Left lung (tissue), 10 donors: ENCODE results near the gene FYB1. TPM values are rescaled to one million over a fixed set of nuclear protein-coding genes. Genes with fewer than 3 reads are reported as not detected.

Source experiments
- ATAC-seq: fragments of 200-7000 bp; cut with Tn5 transposase; one replicate; pipeline ENCODE4 v1.9.1; 2020; ENCODE audit warnings: moderate library complexity
- DNase-seq, 4 donors: peaks; one replicate each; pipeline ENCODE4 v3.0.0-alpha.2; 2013 to 2020
- H3K27ac ChIP-seq, 2 donors: fragments of 200-600 bp; sonication (generic) in 1 of 2; one replicate each; pipeline versions ENCODE4 v1.5.0 to v1.8.0; 2020 to 2021
- H3K27me3 ChIP-seq, 2 donors: fragments of 200-600 bp; sonication (generic) in 1 of 2; one replicate each; pipeline versions ENCODE4 v1.5.0 to v1.8.0; 2020 to 2021
- H3K36me3 ChIP-seq, 2 donors: fragments of 200-600 bp; sonication (generic) in 1 of 2; one replicate each; pipeline versions ENCODE4 v1.5.0 to v1.8.0; 2020 to 2021
- H3K4me1 ChIP-seq, 2 donors: fragments of 200-600 bp; one replicate each; pipeline ENCODE4 v1.8.0; 2021
- H3K4me3 ChIP-seq, 2 donors: fragments of 200-600 bp; sonication (generic) in 1 of 2; one replicate each; pipeline versions ENCODE4 v1.5.0 to v1.8.0; 2020 to 2021; ENCODE audit warnings: mild to moderate bottlenecking in 1 of 2
- H3K9me3 ChIP-seq, 2 donors: fragments of 200-600 bp; sonication (generic) in 1 of 2; one replicate each; pipeline versions ENCODE4 v1.5.0 to v1.8.0; 2020 to 2021
- intact Hi-C, 2 donors: fragments of 100-400 bp; cut with DNase I; formaldehyde crosslinking; loops; one replicate each; pipeline versions ENCODE4 v1.11.2 to v1.14.2; 2022
- polyA plus RNA-seq, 6 donors: library from polyadenylated mRNA; unstranded; fragments of 120-200 nt; gene quantifications; one replicate each; pipeline ENCODE4 v1.2.1, GENCODE V29; 2013; ENCODE audit not compliant: insufficient read length in 6 of 6
- total RNA-seq, 2 donors: library from RNA; stranded (reverse); fragmentation: NEBNext Ultra II Directional; extraction: Animal tissue kit (Norgen Biotek cat#: 25700); gene quantifications; one replicate each; pipeline ENCODE4 v1.2.1, GENCODE V29; 2021
- TF ChIP-seq, protein P1 (sequence below), 2 donors: fragments of 200-600 bp; sonication (generic) in 1 of 2; IDR thresholded peaks; one replicate each; pipeline versions ENCODE4 v1.5.0 to v1.8.0; 2021; ENCODE audit warnings: antibody characterized with exemption in 2 of 2
- donor health status: DM: no; HTN: yes; CAD: no.
- donor health status: DM: no; HTN: no; CAD: no.

Gene FYB1
- total and polyA plus RNA-seq, 8 donors = 3.4 to 93.7 (median 4.4) TPM

DNA sequence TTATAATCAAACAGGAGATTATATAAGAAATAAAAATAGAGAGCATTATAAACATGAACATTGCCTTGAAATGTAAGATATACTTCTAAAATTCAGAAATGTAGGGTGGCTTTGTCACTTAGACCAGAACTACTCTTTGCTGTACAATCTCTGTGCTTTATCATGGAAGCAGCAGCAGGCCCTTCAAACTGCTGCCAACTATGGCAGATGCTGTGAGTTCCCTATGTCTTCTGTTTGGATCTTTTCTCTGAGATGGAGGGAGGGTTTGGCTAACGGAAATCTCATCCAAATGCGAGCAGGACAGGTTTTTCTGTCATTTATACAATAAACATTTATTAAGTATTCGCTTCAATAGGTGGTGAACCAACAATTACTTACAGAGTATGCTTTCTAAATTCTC, 110.4 kb downstream of the FYB1 start:
- no peaks in the 10 kb centered on the region for H3K27me3 ChIP-seq
- H3K27ac ChIP-seq = no peak overlapping the region
- ATAC-seq = no peak
- no peak for DNase-seq
- no peak overlapping the region for H3K4me3 ChIP-seq
- peaks cover 0 to 81% of the 10 kb centered on the region in 2 donors for H3K36me3 ChIP-seq
- TF ChIP-seq, protein P1, sequence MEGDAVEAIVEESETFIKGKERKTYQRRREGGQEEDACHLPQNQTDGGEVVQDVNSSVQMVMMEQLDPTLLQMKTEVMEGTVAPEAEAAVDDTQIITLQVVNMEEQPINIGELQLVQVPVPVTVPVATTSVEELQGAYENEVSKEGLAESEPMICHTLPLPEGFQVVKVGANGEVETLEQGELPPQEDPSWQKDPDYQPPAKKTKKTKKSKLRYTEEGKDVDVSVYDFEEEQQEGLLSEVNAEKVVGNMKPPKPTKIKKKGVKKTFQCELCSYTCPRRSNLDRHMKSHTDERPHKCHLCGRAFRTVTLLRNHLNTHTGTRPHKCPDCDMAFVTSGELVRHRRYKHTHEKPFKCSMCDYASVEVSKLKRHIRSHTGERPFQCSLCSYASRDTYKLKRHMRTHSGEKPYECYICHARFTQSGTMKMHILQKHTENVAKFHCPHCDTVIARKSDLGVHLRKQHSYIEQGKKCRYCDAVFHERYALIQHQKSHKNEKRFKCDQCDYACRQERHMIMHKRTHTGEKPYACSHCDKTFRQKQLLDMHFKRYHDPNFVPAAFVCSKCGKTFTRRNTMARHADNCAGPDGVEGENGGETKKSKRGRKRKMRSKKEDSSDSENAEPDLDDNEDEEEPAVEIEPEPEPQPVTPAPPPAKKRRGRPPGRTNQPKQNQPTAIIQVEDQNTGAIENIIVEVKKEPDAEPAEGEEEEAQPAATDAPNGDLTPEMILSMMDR (IDR thresholded peaks at IDR 0.05) = no peak
- no peaks in the 10 kb centered on the region for H3K4me1 ChIP-seq
- no peaks in the 10 kb centered on the region for H3K9me3 ChIP-seq
- intact Hi-C loops = no loop called here

DNA sequence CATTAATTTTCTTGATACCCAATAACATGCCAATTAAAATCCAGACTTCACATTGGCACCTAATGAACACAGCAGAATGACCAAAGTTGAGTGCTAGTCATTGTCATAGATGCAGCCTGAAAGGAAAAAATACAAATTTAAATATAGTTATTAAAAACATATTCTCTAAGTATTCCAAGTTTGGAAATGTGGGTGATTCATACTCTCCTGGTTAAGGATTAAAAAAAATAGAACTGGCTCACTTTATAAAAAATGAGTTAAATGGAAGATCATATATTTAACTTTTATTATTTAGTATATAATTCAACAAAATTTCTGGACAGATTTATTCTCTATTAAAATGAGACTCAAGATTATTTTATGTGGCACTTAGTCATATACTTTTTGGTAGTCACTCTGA, 112.0 kb downstream of the FYB1 start:
- Histone ChIP-seq H3K27ac (no peak overlapping the region), H3K27me3 (no peaks in the 10 kb centered on the region), H3K4me1 (no peaks in the 10 kb centered on the region), H3K36me3 (peaks cover 0 to 81% of the 10 kb centered on the region in 2 donors), H3K9me3 (no peaks in the 10 kb centered on the region), H3K4me3 (no peak overlapping the region)
- TF ChIP-seq, protein P1 (IDR thresholded peaks at IDR 0.05) = no peak
- intact Hi-C loops = no loop called here
- DNase-seq (no peak), ATAC-seq (no peak)

DNA sequence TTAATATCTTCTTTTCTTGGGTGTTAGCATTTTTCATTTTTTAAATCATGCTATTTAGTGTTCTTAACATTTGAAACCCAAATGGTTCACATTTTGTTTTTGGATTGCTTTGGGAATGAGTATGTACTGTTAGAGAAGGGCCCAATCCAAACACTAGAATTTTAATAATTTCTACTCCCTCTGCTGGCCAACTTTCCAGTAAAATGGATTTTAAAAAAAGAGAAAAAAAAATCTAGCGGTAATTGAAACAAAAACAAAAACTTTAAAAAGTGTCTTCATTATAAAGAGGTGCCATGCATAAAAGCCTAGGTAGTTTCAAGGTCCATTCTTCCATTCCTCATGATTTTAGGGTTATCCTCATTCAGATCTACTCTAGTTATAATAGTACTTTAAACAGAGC, 113.0 kb downstream of the FYB1 start:
- DNase-seq = no peak
- Histone ChIP-seq H3K9me3 (no peaks in the 10 kb centered on the region), H3K4me3 (no peak overlapping the region), H3K27ac (no peak overlapping the region), H3K27me3 (no peaks in the 10 kb centered on the region), H3K36me3 (peaks cover 0 to 76% of the 10 kb centered on the region in 2 donors), H3K4me1 (peaks cover 0 to 4% of the 10 kb centered on the region in 2 donors)
- intact Hi-C loops = no loop called here
- ATAC-seq = no peak
- TF ChIP-seq, protein P1 (IDR thresholded peaks at IDR 0.05) = no peak

DNA sequence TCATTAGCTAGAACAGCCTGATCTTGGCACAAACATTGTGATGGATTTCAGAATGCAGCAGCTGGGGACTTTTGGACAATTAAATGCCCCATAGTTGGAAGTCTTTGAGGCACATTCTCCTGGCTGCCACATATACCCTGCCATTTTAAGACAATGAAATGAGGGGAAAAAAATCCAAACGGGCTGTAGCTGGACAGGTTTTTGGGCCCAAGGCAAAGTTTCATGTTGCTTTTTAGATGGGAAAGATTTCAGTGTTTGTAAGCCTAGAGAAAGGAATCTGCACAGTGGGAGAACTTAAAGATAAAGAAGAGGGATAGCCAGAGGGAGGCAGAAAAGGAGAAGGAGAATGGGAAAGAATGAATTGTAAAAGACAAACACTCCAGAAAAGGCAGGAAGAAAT, 115.1 kb downstream of the FYB1 start:
- intact Hi-C loops = no loop called here
- Histone ChIP-seq H3K27ac (no peak overlapping the region), H3K36me3 (peaks cover 0 to 58% of the 10 kb centered on the region in 2 donors), H3K9me3 (no peaks in the 10 kb centered on the region), H3K27me3 (no peaks in the 10 kb centered on the region), H3K4me1 (peaks cover 0 to 14% of the 10 kb centered on the region in 2 donors), H3K4me3 (no peak overlapping the region)
- TF ChIP-seq, protein P1 (IDR thresholded peaks at IDR 0.05) = no peak
- ATAC-seq (no peak), DNase-seq (no peak)

DNA sequence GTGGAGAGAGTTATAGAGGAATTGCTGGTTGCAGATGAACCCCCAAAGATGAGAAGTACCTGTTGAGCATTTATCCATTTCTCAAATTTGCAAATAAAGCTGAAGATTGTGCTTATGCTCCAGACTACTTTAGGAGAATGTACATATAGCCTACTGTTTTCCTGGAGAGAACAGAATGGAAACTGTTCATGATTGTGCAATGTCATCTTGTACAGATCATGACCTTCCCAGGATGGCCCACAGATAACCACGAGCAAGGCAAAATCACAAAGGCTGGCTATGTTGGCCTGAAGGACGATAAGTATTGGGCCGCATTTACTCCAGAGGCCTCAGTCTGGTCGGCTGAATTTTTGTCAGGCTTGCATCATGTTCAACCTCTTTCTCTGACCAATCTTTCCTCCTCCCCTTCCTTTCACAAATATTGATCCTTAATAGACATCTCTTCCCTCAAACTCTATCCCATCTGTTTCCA, 116.6 kb downstream of the FYB1 start:
- Histone ChIP-seq H3K9me3 (no peaks in the 10 kb centered on the region), H3K4me3 (no peak overlapping the region), H3K4me1 (peaks cover 0 to 14% of the 10 kb centered on the region in 2 donors), H3K36me3 (peaks cover 0 to 48% of the 10 kb centered on the region in 2 donors), H3K27ac (no peak overlapping the region), H3K27me3 (no peaks in the 10 kb centered on the region)
- intact Hi-C loops = no loop called here
- DNase-seq (no peak), ATAC-seq (no peak)
- TF ChIP-seq, protein P1 (IDR thresholded peaks at IDR 0.05) = no peak
